ENCODE measurements around the gene NBAS.

DNA sequence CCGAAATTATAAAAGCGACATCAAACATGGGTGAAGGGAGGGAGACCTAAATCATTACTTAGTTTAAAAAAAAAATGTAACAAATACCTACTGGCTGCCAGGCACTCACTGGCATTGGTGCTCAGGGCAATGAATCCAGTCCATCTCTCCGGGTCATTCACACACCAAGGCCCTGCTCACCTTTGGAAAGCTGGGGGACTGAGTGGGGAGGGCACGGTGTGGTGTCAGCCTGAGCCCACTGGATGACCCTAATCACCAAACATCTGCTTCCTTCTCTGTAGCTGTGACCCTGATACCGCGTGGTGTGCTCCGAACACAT is 30.2 kb upstream of the NBAS start:
- TF ChIP-seq CHD2 (IDR thresholded peaks at IDR 0.05; ENCODE audit: low read depth, low read length): no peak
- no peak for TF ChIP-seq ZEB1 (IDR thresholded peaks at IDR 0.05; ENCODE audit: insufficient replicate concordance, low read depth)
- TF ChIP-seq, protein P1, sequence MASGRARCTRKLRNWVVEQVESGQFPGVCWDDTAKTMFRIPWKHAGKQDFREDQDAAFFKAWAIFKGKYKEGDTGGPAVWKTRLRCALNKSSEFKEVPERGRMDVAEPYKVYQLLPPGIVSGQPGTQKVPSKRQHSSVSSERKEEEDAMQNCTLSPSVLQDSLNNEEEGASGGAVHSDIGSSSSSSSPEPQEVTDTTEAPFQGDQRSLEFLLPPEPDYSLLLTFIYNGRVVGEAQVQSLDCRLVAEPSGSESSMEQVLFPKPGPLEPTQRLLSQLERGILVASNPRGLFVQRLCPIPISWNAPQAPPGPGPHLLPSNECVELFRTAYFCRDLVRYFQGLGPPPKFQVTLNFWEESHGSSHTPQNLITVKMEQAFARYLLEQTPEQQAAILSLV (CRISPR knock-in tag; IDR thresholded peaks at IDR 0.05; ENCODE audit: borderline replicate concordance): no peak
- TF ChIP-seq HOMEZ (CRISPR knock-in tag; IDR thresholded peaks at IDR 0.05; ENCODE audit: low read depth): no peak
- no peak for TF ChIP-seq TEAD2 (CRISPR knock-in tag; IDR thresholded peaks at IDR 0.05)
- TF ChIP-seq HDAC6 (IDR thresholded peaks at IDR 0.05; ENCODE audit: low read depth, low read length): no peak
- TF ChIP-seq, protein P2, sequence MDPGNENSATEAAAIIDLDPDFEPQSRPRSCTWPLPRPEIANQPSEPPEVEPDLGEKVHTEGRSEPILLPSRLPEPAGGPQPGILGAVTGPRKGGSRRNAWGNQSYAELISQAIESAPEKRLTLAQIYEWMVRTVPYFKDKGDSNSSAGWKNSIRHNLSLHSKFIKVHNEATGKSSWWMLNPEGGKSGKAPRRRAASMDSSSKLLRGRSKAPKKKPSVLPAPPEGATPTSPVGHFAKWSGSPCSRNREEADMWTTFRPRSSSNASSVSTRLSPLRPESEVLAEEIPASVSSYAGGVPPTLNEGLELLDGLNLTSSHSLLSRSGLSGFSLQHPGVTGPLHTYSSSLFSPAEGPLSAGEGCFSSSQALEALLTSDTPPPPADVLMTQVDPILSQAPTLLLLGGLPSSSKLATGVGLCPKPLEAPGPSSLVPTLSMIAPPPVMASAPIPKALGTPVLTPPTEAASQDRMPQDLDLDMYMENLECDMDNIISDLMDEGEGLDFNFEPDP (CRISPR knock-in tag; conservative IDR thresholded peaks at IDR 0.05): no peak
- TF ChIP-seq, protein P3, sequence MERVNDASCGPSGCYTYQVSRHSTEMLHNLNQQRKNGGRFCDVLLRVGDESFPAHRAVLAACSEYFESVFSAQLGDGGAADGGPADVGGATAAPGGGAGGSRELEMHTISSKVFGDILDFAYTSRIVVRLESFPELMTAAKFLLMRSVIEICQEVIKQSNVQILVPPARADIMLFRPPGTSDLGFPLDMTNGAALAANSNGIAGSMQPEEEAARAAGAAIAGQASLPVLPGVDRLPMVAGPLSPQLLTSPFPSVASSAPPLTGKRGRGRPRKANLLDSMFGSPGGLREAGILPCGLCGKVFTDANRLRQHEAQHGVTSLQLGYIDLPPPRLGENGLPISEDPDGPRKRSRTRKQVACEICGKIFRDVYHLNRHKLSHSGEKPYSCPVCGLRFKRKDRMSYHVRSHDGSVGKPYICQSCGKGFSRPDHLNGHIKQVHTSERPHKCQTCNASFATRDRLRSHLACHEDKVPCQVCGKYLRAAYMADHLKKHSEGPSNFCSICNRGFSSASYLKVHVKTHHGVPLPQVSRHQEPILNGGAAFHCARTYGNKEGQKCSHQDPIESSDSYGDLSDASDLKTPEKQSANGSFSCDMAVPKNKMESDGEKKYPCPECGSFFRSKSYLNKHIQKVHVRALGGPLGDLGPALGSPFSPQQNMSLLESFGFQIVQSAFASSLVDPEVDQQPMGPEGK (CRISPR knock-in tag; IDR thresholded peaks at IDR 0.05): no peak
- TF ChIP-seq TARDBP (CRISPR knock-in tag; IDR thresholded peaks at IDR 0.05): no peak
- no peak for TF ChIP-seq CTCF (CRISPR knock-in tag; IDR thresholded peaks at IDR 0.05)
- no peak for TF ChIP-seq ZNF331 (CRISPR knock-in tag; IDR thresholded peaks at IDR 0.05)

All from HepG2 (cell line).